ENCODE data around the gene NLRX1.

NLRX1 gene

GRCh38 chr11:119154178-119154577 is 14.3 kb upstream of the NLRX1 start:
- no peak overlapping the region for H3K4me3 ChIP-seq (ENCODE audit: low read depth, low read length)
- TF ChIP-seq, protein P1, sequence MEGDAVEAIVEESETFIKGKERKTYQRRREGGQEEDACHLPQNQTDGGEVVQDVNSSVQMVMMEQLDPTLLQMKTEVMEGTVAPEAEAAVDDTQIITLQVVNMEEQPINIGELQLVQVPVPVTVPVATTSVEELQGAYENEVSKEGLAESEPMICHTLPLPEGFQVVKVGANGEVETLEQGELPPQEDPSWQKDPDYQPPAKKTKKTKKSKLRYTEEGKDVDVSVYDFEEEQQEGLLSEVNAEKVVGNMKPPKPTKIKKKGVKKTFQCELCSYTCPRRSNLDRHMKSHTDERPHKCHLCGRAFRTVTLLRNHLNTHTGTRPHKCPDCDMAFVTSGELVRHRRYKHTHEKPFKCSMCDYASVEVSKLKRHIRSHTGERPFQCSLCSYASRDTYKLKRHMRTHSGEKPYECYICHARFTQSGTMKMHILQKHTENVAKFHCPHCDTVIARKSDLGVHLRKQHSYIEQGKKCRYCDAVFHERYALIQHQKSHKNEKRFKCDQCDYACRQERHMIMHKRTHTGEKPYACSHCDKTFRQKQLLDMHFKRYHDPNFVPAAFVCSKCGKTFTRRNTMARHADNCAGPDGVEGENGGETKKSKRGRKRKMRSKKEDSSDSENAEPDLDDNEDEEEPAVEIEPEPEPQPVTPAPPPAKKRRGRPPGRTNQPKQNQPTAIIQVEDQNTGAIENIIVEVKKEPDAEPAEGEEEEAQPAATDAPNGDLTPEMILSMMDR (conservative IDR thresholded peaks at IDR 0.05; ENCODE audit: low read depth, low read length) = no peak
- DNase-seq (ENCODE audit: low read depth) = no peak

- no peak overlapping the region for H3K4me3 ChIP-seq (ENCODE audit: low read depth, low read length)
- TF ChIP-seq, protein P1 (conservative IDR thresholded peaks at IDR 0.05; ENCODE audit: low read depth, low read length) = no peak
- DNase-seq (ENCODE audit: low read depth) = no peak
Observed at GRCh38 chr11:119155733-119156492, 12.6 kb upstream of the NLRX1 start.

DNA sequence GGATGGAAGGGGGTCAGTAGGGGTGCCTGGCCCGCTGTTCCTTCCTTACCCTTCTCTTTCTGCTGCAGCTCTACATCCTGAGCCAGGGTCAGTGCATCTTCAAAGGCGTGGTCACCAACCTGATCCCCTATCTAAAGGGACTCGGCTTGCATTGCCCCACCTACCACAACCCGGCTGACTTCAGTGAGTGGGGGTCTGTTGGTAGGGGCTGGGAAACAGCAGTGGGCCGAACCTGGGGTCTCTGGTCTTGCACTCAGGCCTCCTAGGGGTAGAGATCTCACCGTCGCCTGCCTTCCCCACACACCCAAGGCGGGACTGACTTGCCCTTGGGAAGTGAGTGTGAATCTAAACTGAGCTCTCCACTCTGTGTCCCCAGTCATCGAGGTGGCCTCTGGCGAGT is 12.0 kb upstream of the NLRX1 start:
- TF ChIP-seq, protein P1 (conservative IDR thresholded peaks at IDR 0.05; ENCODE audit: low read depth, low read length) = no peak
- no peak for DNase-seq (ENCODE audit: low read depth)
- H3K4me3 ChIP-seq (ENCODE audit: low read depth, low read length) = no peak overlapping the region

GRCh38 chr11:119157063-119157462 is 11.5 kb upstream of the NLRX1 start:
- DNase-seq (ENCODE audit: low read depth) = no peak
- TF ChIP-seq, protein P1 (conservative IDR thresholded peaks at IDR 0.05; ENCODE audit: low read depth, low read length) = no peak
- no peak overlapping the region for H3K4me3 ChIP-seq (ENCODE audit: low read depth, low read length)

DNA sequence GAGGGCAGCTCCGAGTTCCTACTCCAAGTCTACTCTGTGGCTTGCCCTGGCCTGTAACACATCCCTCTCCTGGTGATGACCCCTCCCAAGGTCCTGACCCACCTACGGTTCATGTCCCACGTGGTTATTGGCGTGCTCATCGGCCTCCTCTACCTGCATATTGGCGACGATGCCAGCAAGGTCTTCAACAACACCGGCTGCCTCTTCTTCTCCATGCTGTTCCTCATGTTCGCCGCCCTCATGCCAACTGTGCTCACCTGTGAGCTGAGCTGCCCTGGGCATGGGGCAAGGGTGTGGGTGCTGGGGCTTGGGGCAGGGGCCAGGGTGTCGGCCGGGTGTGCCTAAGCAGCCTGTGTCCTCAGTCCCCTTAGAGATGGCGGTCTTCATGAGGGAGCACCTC is 10.1 kb upstream of the NLRX1 start:
- TF ChIP-seq, protein P1 (conservative IDR thresholded peaks at IDR 0.05; ENCODE audit: low read depth, low read length) = no peak
- no peak for DNase-seq (ENCODE audit: low read depth)
- no peak overlapping the region for H3K4me3 ChIP-seq (ENCODE audit: low read depth, low read length)

DNA sequence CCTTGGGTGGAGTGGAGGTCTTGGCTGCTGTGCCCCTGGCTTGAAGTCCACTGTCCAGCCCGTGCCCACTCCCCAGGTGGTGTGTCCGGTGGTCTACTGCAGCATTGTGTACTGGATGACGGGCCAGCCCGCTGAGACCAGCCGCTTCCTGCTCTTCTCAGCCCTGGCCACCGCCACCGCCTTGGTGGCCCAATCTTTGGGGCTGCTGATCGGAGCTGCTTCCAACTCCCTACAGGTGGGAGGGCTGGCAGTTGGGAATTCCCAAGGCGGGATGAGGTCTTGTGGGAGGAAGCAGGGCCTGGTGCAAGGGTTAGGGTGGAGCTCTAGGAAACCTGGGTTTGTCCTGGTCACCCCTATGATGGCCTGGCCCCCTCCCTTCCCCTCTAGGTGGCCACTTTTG is 8.4 kb upstream of the NLRX1 start:
- TF ChIP-seq, protein P1 (conservative IDR thresholded peaks at IDR 0.05; ENCODE audit: low read depth, low read length) = no peak
- no peak for DNase-seq (ENCODE audit: low read depth)
- no peak overlapping the region for H3K4me3 ChIP-seq (ENCODE audit: low read depth, low read length)

DNA sequence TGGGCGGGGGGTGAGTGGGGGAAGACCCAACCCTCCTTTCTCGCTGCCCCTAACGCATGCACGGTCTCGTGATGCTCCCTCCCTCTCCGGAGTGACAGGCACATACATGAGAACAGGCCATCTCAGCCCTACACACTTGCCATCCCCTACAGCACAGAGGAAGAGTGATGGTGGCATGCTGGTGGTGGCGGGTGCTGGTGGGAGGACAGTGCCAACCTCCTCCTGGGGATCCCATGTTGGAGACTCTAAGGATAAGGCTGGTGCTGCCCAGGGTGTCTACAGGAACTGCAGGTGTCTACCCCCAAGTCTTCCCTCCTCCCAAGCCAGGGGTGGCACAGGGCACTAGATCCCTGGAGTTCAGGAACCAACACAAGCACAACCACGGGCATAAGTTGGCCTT is 6.7 kb upstream of the NLRX1 start:
- no peak for DNase-seq (ENCODE audit: low read depth)
- H3K4me3 ChIP-seq (ENCODE audit: low read depth, low read length) = no peak overlapping the region
- TF ChIP-seq, protein P1 (conservative IDR thresholded peaks at IDR 0.05; ENCODE audit: low read depth, low read length) = no peak
